A673 (cell line): Measurements from ENCODE around the gene RGCC. TPM values are rescaled to one million over a fixed set of nuclear protein-coding genes. Genes with fewer than 3 reads are reported as not detected.

ENCODE experiments used
- BruUV-seq: library from RNA; stranded (reverse); fragments of 400-500 nt; replicated peaks from 2 replicates; lab custom pipeline; 2021; lab: Mats Ljungman, UMichigan
- CTCF ChIA-PET: fragments of 300-600 bp; sonication (Branson Sonifier 250); formaldehyde crosslinking; loops from one replicate; lab custom pipeline; 2022; ENCODE audit warnings: antibody characterized with exemption; lab: Charles Lee
- POLR2A ChIA-PET: fragments of 300-600 bp; sonication (Branson Sonifier 250); formaldehyde crosslinking; loops from one replicate; lab custom pipeline; 2022; ENCODE audit warnings: antibody characterized with exemption; ENCODE audit not compliant: low non-redundant PET; lab: Charles Lee
- DNase-seq: peaks from one replicate; pipeline ENCODE4 v3.0.0-alpha.2; 2015; ENCODE audit warnings: low spot score
- H3K27ac ChIP-seq: fragments of 200-600 bp; sonication (generic); 2 replicates; pipeline ENCODE4 v1.5.1; 2016; ENCODE audit warnings: mixed run types, low read depth, mild to moderate bottlenecking, mixed read lengths, antibody characterized with exemption, low read length; ENCODE audit not compliant: poor library complexity, severe bottlenecking
- H3K27me3 ChIP-seq: fragments of 200-600 bp; sonication (generic); replicated peaks from 2 replicates; pipeline ENCODE4 v1.6.1; 2017; ENCODE audit warnings: mixed run types, low read depth, mild to moderate bottlenecking, mixed read lengths, antibody characterized with exemption, low read length; ENCODE audit not compliant: insufficient read depth, poor library complexity
- H3K36me3 ChIP-seq: fragments of 200-600 bp; sonication (generic); 2 replicates; pipeline ENCODE4 v1.6.1; 2016; ENCODE audit warnings: mixed run types, mild to moderate bottlenecking, mixed read lengths, antibody characterized with exemption, low read length; ENCODE audit not compliant: insufficient read depth, poor library complexity, severe bottlenecking
- H3K4me1 ChIP-seq: fragments of 200-600 bp; sonication (generic); 2 replicates; pipeline ENCODE4 v1.6.1; 2017; ENCODE audit warnings: mixed run types, mild to moderate bottlenecking, mixed read lengths, antibody characterized with exemption, low read length; ENCODE audit not compliant: insufficient read depth, poor library complexity, severe bottlenecking
- H3K4me3 ChIP-seq: fragments of 200-600 bp; sonication (generic); 2 replicates; pipeline ENCODE4 v1.5.1; 2016; ENCODE audit warnings: low read depth, mixed run types, mild to moderate bottlenecking, mixed read lengths, low read length; ENCODE audit not compliant: poor library complexity, severe bottlenecking
- H3K9me3 ChIP-seq: fragments of 200-600 bp; sonication (generic); 2 replicates; pipeline ENCODE4 v1.6.1; 2016; ENCODE audit warnings: mixed run types, low read depth, mild to moderate bottlenecking, mixed read lengths, antibody characterized with exemption, low read length; ENCODE audit not compliant: poor library complexity, severe bottlenecking
- CTCF ChIP-seq: fragments of 300-800, 200-600 bp; sonication (generic); conservative IDR thresholded peaks from 2 replicates; pipeline ENCODE4 v1.5.1; 2017; ENCODE audit warnings: low read depth, mild to moderate bottlenecking, antibody characterized with exemption, low read length, moderate library complexity, mixed read lengths
- EZH2 ChIP-seq: fragments of 200-600 bp; sonication (generic); IDR thresholded peaks from 2 replicates; pipeline ENCODE4 v1.6.1; 2017; ENCODE audit warnings: borderline replicate concordance, low read depth, mild to moderate bottlenecking, mixed read lengths, antibody characterized with exemption, low read length; ENCODE audit not compliant: poor library complexity, severe bottlenecking
- intact Hi-C: fragments of 100-400 bp; cut with micrococcal nuclease; formaldehyde crosslinking; loops from one replicate; pipeline ENCODE4 v1.10.0; 2022; ENCODE audit not compliant: unreplicated experiment
- total RNA-seq: library from RNA; stranded (reverse); gene quantifications from 2 replicates; pipeline ENCODE4 v1.2.3, GENCODE V29; 2021

The RGCC gene
- total RNA-seq, 1 experiment from 2014 or later = not detected

GRCh38 chr13:41409611-41410010 lies 47.7 kb upstream of the RGCC start:
- Histone ChIP-seq H3K4me1 (no peaks in the 10 kb centered on the region), H3K27me3 (no peaks in the 10 kb centered on the region), H3K9me3 (no peaks in the 10 kb centered on the region), H3K36me3 (no peaks in the 10 kb centered on the region), H3K4me3 (no peak overlapping the region), H3K27ac (no peak overlapping the region)
- DNase-seq = no peak
- TF ChIP-seq EZH2 = no peak
- no peak for TF ChIP-seq CTCF
- ChIA-PET POLR2A (no interaction called here), CTCF (no interaction called here)
- intact Hi-C loops = no loop called here
- BruUV-seq = no TSS peak

- no peak for DNase-seq
- H3K27me3 ChIP-seq = no peaks in the 10 kb centered on the region
- H3K4me1 ChIP-seq = no peaks in the 10 kb centered on the region
- no peaks in the 10 kb centered on the region for H3K9me3 ChIP-seq
- no peaks in the 10 kb centered on the region for H3K36me3 ChIP-seq
- intact Hi-C loops = no loop called here
- POLR2A ChIA-PET = no interaction called here
- H3K4me3 ChIP-seq = no peak overlapping the region
- no peak overlapping the region for H3K27ac ChIP-seq
- CTCF ChIA-PET = interaction anchor here (1.2 kb wide), 1 partner anchor 242 kb away, joined by 3 read pairs; no protein-coding TSS in a partner anchor
- TF ChIP-seq EZH2 = no peak
- TF ChIP-seq CTCF = no peak
- no TSS peak for BruUV-seq
Observed at GRCh38 chr13:41411060-41411459, 46.3 kb upstream of the RGCC start.

GRCh38 chr13:41411522-41411921 lies 45.8 kb upstream of the RGCC start:
- Histone ChIP-seq H3K9me3 (no peaks in the 10 kb centered on the region), H3K36me3 (no peaks in the 10 kb centered on the region), H3K4me3 (no peak overlapping the region), H3K4me1 (no peaks in the 10 kb centered on the region), H3K27ac (no peak overlapping the region), H3K27me3 (no peaks in the 10 kb centered on the region)
- ChIA-PET CTCF (interaction anchor here (1.2 kb wide), 1 partner anchor 241 kb away, joined by 3 read pairs; no protein-coding TSS in a partner anchor), POLR2A (no interaction called here)
- DNase-seq = peak; percentile 18
- TF ChIP-seq EZH2 (no peak), CTCF (peak; percentile 32; the same call in 1 of the 2 replicates)
- intact Hi-C loops = no loop called here
- no TSS peak for BruUV-seq
